Astrocyte (in vitro differentiated cells and primary cell): ENCODE measurements around the gene GSE1.

Experiments
- EZH2 ChIP-seq: IDR thresholded peaks from 2 replicates; pipeline ENCODE4 v1.6.1; 2012; ENCODE audit warnings: mild to moderate bottlenecking, low read length, inconsistent platforms; ENCODE audit not compliant: insufficient read depth
- TF ChIP-seq, protein P1 (sequence below): IDR thresholded peaks from 2 replicates; pipeline ENCODE4 v1.5.1; 2011; ENCODE audit warnings: low read depth, mild to moderate bottlenecking, inconsistent platforms, low read length, moderate library complexity; ENCODE audit not compliant: insufficient read depth

GRCh38 chr16:85573696-85574641, 39.2 kb upstream of the GSE1 start:
- TF ChIP-seq, protein P1, sequence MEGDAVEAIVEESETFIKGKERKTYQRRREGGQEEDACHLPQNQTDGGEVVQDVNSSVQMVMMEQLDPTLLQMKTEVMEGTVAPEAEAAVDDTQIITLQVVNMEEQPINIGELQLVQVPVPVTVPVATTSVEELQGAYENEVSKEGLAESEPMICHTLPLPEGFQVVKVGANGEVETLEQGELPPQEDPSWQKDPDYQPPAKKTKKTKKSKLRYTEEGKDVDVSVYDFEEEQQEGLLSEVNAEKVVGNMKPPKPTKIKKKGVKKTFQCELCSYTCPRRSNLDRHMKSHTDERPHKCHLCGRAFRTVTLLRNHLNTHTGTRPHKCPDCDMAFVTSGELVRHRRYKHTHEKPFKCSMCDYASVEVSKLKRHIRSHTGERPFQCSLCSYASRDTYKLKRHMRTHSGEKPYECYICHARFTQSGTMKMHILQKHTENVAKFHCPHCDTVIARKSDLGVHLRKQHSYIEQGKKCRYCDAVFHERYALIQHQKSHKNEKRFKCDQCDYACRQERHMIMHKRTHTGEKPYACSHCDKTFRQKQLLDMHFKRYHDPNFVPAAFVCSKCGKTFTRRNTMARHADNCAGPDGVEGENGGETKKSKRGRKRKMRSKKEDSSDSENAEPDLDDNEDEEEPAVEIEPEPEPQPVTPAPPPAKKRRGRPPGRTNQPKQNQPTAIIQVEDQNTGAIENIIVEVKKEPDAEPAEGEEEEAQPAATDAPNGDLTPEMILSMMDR: no peak
- no peak for TF ChIP-seq EZH2
